Endothelial cell of umbilical vein (primary cell): ENCODE measurements around the gene PACSIN2. TPM values are rescaled to one million over a fixed set of nuclear protein-coding genes. Genes with fewer than 3 reads are reported as not detected.

Experiments used
- BruUV-seq: library from RNA; stranded (reverse); fragments of 400-500 nt; replicated peaks from 2 replicates; lab custom pipeline; 2021; lab: Mats Ljungman, UMichigan
- CTCF ChIA-PET: fragments of 300-600, 350-600 bp; sonication (Branson Sonifier 250); formaldehyde crosslinking; loops from one replicate; lab custom pipeline; 2021; ENCODE audit warnings: antibody characterized with exemption, inconsistent platforms; lab: Charles Lee
- POLR2A ChIA-PET: fragments of 300-600, 350-600 bp; sonication (Branson Sonifier 250); formaldehyde crosslinking; loops from one replicate; lab custom pipeline; 2021; ENCODE audit warnings: antibody characterized with exemption, inconsistent platforms; lab: Charles Lee
- DNase-seq: peaks from one replicate; pipeline ENCODE4 v3.0.0-alpha.2; 2011; ENCODE audit warnings: low read depth, low spot score
- FAIRE-seq: peaks from 2 replicates; lab custom pipeline; 2011; peaks lifted over from hg19 to GRCh38; lab: Jason Lieb, UNC
- H2AFZ ChIP-seq: 2 replicates; pipeline ENCODE4 v1.6.0; 2012; ENCODE audit warnings: low read depth, low read length, control low read depth, inconsistent platforms
- H3K27ac ChIP-seq: 2 replicates; pipeline ENCODE4 v1.5.1; 2011; ENCODE audit warnings: low read depth, mild to moderate bottlenecking, control low read depth, low read length, moderate library complexity; ENCODE audit not compliant: insufficient read depth
- H3K27me3 ChIP-seq, 2 experiments: 2 replicates each; pipeline versions ENCODE4 v1.6.0 to v1.6.1; 2011; ENCODE audit warnings: low read length in 2 of 2, mixed read lengths in 1 of 2; ENCODE audit not compliant: control insufficient read depth in 2 of 2, insufficient read depth in 2 of 2
- H3K36me3 ChIP-seq, 2 experiments: 2 replicates in 1 of 2; 3 replicates in 1 of 2; pipeline ENCODE4 v1.5.1; 2011; ENCODE audit warnings: low read length in 2 of 2, mild to moderate bottlenecking in 1 of 2, moderate library complexity in 1 of 2; ENCODE audit not compliant: control insufficient read depth in 2 of 2, insufficient read depth in 2 of 2; ENCODE audit errors: extremely low read depth in 1 of 2
- H3K4me1 ChIP-seq: 3 replicates; pipeline ENCODE4 v1.5.1; 2011; ENCODE audit warnings: mild to moderate bottlenecking, low read length; ENCODE audit not compliant: control insufficient read depth, insufficient read depth; ENCODE audit errors: extremely low read depth
- H3K4me2 ChIP-seq: 2 replicates; pipeline ENCODE4 v1.6.1; 2011; ENCODE audit warnings: low read length, control low read depth, mixed read lengths; ENCODE audit not compliant: insufficient read depth
- H3K4me3 ChIP-seq, 3 experiments: fragments of 200-600 bp in 1 of 3; sonication (generic), shearing (Covaris generic) in 1 of 3; replicated peaks in 1 of 3; 2 replicates each; pipeline ENCODE4 v1.5.1; 2011 to 2016; ENCODE audit warnings: control low read depth in 3 of 3, low read length in 3 of 3, mild to moderate bottlenecking in 2 of 3, inconsistent platforms in 1 of 3, low read depth in 1 of 3, moderate library complexity in 1 of 3; ENCODE audit not compliant: insufficient read depth in 1 of 3
- H3K79me2 ChIP-seq: 2 replicates; pipeline ENCODE4 v1.6.0; 2012; ENCODE audit warnings: low read length, inconsistent platforms; ENCODE audit not compliant: control insufficient read depth, insufficient read depth
- H3K9ac ChIP-seq: replicated peaks from 2 replicates; pipeline ENCODE3; 2011; ENCODE audit warnings: low read length, control low read depth; ENCODE audit not compliant: insufficient read depth; ENCODE audit errors: extremely low read depth
- H3K9me1 ChIP-seq: replicated peaks from 3 replicates; pipeline ENCODE4 v1.6.0; 2011; ENCODE audit warnings: mild to moderate bottlenecking, low read length; ENCODE audit not compliant: control insufficient read depth, insufficient read depth; ENCODE audit errors: extremely low read depth
- H3K9me3 ChIP-seq: replicated peaks from 2 replicates; pipeline ENCODE4 v1.5.1; 2012; ENCODE audit warnings: low read length, inconsistent platforms; ENCODE audit not compliant: control insufficient read depth, insufficient read depth
- H4K20me1 ChIP-seq: replicated peaks from 2 replicates; pipeline ENCODE3; 2011; ENCODE audit warnings: mild to moderate bottlenecking, low read length; ENCODE audit not compliant: control insufficient read depth, insufficient read depth; ENCODE audit errors: extremely low read depth
- EZH2 ChIP-seq: IDR thresholded peaks from 2 replicates; pipeline ENCODE4 v1.6.1; 2012; ENCODE audit warnings: borderline replicate concordance, low read depth, mild to moderate bottlenecking, moderate library complexity, low read length, inconsistent platforms; ENCODE audit not compliant: severe bottlenecking
- FOS ChIP-seq: IDR thresholded peaks from 2 replicates; pipeline ENCODE4 v1.6.1; 2011; ENCODE audit warnings: mild to moderate bottlenecking, low read length, moderate library complexity, borderline replicate concordance; ENCODE audit not compliant: insufficient read depth
- GATA2 ChIP-seq: IDR thresholded peaks from 2 replicates; pipeline ENCODE4 v1.7.0; 2011; ENCODE audit warnings: low read depth, mild to moderate bottlenecking, moderate library complexity, mixed read lengths, low read length; ENCODE audit not compliant: insufficient read length, insufficient read depth
- JUN ChIP-seq: IDR thresholded peaks from 2 replicates; pipeline ENCODE4 v1.6.1; 2011; ENCODE audit warnings: borderline replicate concordance, low read depth; ENCODE audit not compliant: insufficient read length, insufficient read depth
- MYC ChIP-seq: IDR thresholded peaks from one replicate; pipeline ENCODE4 v1.6.1; 2011; ENCODE audit warnings: mild to moderate bottlenecking, low read depth, low read length
- POLR2A ChIP-seq: IDR thresholded peaks from 2 replicates; pipeline ENCODE4 v1.6.1; 2012; ENCODE audit warnings: low read depth, mild to moderate bottlenecking, control low read depth, low read length
- POLR2AphosphoS5 ChIP-seq: IDR thresholded peaks from 2 replicates; pipeline ENCODE4 v1.6.1; 2012; ENCODE audit warnings: low read depth, mild to moderate bottlenecking, control low read depth, low read length, moderate library complexity; ENCODE audit not compliant: insufficient read depth
- dilution Hi-C: fragments of 300-500 bp; cut with MboI; formaldehyde crosslinking; loops from one replicate; pipeline ENCODE4 v1.15.0; 2019; ENCODE audit warnings: low sequenced_read_pairs; ENCODE audit not compliant: extremely low pct_ligation_motif_present
- intact Hi-C: fragments of 100-400 bp; cut with micrococcal nuclease; formaldehyde crosslinking; loops from one replicate; pipeline ENCODE4 v1.10.0; 2022
- polyA plus RNA-seq, 4 experiments: library from polyadenylated mRNA; depleted of rRNA in 3 of 4; stranded (reverse) in 3 of 4; unstranded in 1 of 4; fragments of >200 nt; gene quantifications; 2 replicates each; pipeline versions ENCODE4 v1.2.1 to v1.2.3, GENCODE V29; 2011 to 2012; ENCODE audit warnings: missing spikeins in 1 of 4
- total RNA-seq: library from RNA; stranded (reverse); gene quantifications from 2 replicates; pipeline ENCODE4 v1.2.3, GENCODE V29; 2021
- TF ChIP-seq, protein P1 (sequence below), 2 donors: IDR thresholded peaks; 1 replicate in 1 of 2; 2 replicates in 1 of 2; pipeline ENCODE4 v1.5.1; 2011; ENCODE audit warnings: low read length in 2 of 2, mild to moderate bottlenecking in 2 of 2, moderate library complexity in 2 of 2, control low read depth in 1 of 2, inconsistent platforms in 1 of 2, low read depth in 1 of 2; ENCODE audit not compliant: insufficient read depth in 1 of 2; ENCODE audit errors: extremely low read depth in 1 of 2
- TF ChIP-seq, protein P2 (sequence below): IDR thresholded peaks from 2 replicates; pipeline ENCODE4 v1.6.1; 2011; ENCODE audit not compliant: insufficient read depth, insufficient read length

The PACSIN2 gene
- total and polyA plus RNA-seq, 2 donors (not counting 3 experiments of a cell fraction or from before 2014, with no cell fraction given), result 46.2 to 64.5 TPM

DNA sequence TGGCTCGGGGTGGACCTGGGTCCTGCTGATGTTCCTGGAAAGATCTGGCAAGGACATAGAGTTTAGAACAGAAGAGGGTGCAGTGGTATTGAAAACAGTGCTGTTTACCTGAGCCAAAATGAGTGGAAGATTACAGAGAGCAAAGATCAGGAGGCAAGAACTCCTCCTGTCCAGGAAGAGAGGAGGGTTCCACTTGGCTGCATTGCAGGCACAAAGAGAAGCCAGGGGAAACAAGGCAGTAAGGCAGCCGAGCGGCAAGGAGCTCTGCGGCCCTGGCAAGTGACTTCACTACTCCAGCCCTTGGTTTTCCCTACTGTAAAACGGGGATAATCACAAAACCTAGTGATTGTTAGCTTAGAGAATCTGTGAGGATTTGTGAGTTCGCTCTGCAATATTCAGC, 3.7 kb upstream of the PACSIN2 start:
- FAIRE-seq, result no peak
- TF ChIP-seq, protein P1, sequence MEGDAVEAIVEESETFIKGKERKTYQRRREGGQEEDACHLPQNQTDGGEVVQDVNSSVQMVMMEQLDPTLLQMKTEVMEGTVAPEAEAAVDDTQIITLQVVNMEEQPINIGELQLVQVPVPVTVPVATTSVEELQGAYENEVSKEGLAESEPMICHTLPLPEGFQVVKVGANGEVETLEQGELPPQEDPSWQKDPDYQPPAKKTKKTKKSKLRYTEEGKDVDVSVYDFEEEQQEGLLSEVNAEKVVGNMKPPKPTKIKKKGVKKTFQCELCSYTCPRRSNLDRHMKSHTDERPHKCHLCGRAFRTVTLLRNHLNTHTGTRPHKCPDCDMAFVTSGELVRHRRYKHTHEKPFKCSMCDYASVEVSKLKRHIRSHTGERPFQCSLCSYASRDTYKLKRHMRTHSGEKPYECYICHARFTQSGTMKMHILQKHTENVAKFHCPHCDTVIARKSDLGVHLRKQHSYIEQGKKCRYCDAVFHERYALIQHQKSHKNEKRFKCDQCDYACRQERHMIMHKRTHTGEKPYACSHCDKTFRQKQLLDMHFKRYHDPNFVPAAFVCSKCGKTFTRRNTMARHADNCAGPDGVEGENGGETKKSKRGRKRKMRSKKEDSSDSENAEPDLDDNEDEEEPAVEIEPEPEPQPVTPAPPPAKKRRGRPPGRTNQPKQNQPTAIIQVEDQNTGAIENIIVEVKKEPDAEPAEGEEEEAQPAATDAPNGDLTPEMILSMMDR (IDR thresholded peaks at IDR 0.05; ENCODE audit: extremely low read depth in 1 of 2, insufficient read depth in 1 of 2, low read depth in 1 of 2, low read length in 2 of 2), result no peak
- TF ChIP-seq FOS (no peak), POLR2A (no peak), GATA2 (no peak), MYC (no peak), EZH2 (no peak), POLR2AphosphoS5 (no peak), JUN (no peak)
- TF ChIP-seq, protein P2, sequence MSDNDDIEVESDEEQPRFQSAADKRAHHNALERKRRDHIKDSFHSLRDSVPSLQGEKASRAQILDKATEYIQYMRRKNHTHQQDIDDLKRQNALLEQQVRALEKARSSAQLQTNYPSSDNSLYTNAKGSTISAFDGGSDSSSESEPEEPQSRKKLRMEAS, result no peak
- ChIA-PET POLR2A (no interaction called here), CTCF (no interaction called here)
- no peak overlapping the region for H3K27ac ChIP-seq
- DNase-seq, result no peak
- intact Hi-C loops (loop anchor here (5.0 kb wide), 1 partner anchor 96 kb away; no protein-coding TSS in a partner anchor), dilution Hi-C loops (no loop called here)
- H3K4me2 ChIP-seq, result no peak overlapping the region
- no peaks in the 10 kb centered on the region for H3K9me1 ChIP-seq
- H3K4me1 ChIP-seq, result peaks cover 10% of the 10 kb centered on the region
- no peak overlapping the region for H3K9ac ChIP-seq
- H3K79me2 ChIP-seq, result peaks cover 9% of the 10 kb centered on the region
- H4K20me1 ChIP-seq, result no peaks in the 10 kb centered on the region
- H3K36me3 ChIP-seq, result no peaks in the 10 kb centered on the region
- H2AFZ ChIP-seq, result no peak overlapping the region
- no peak overlapping the region for H3K4me3 ChIP-seq
- peaks cover 0 to 1% of the 10 kb centered on the region in 2 experiments for H3K27me3 ChIP-seq
- no TSS peak for BruUV-seq
- H3K9me3 ChIP-seq, result no peaks in the 10 kb centered on the region
